Testis (tissue), 3 donors: ENCODE results near the gene BCL6. TPM values are rescaled to one million over a fixed set of nuclear protein-coding genes. Genes with fewer than 3 reads are reported as not detected.

Source experiments
- DNase-seq: peaks from one replicate; pipeline ENCODE4 v3.0.0-alpha.2; 2019
- H3K27ac ChIP-seq, 2 donors: fragments of 200-600 bp; sonication (generic); one replicate each; pipeline ENCODE4 v1.5.1; 2019
- H3K27me3 ChIP-seq: fragments of 200-600 bp; sonication (generic); one replicate; pipeline ENCODE4 v1.5.1; 2019
- H3K36me3 ChIP-seq: fragments of 200-600 bp; sonication (generic); one replicate; pipeline ENCODE4 v1.5.1; 2017; ENCODE audit warnings: low read depth; ENCODE audit errors: missing control alignments
- H3K4me1 ChIP-seq: fragments of 200-600 bp; sonication (generic); one replicate; pipeline ENCODE4 v1.5.1; 2019
- H3K4me3 ChIP-seq, 2 donors: fragments of 200-600 bp; sonication (generic); one replicate each; pipeline ENCODE4 v1.5.1; 2017 to 2019
- H3K9me3 ChIP-seq: fragments of 200-600 bp; sonication (generic); one replicate; pipeline ENCODE4 v1.5.1; 2017
- CTCF ChIP-seq, 3 experiments: fragments of 450-650 bp in 2 of 3; fragments of 200-600 bp in 1 of 3; sonication (generic) in 1 of 3; IDR thresholded peaks; one replicate each; pipeline ENCODE4 v1.5.1; 2016 to 2019; ENCODE audit warnings: antibody characterized with exemption in 3 of 3, mild to moderate bottlenecking in 2 of 3, moderate library complexity in 1 of 3
- POLR2A ChIP-seq: fragments of 450-650 bp; IDR thresholded peaks from one replicate; pipeline ENCODE4 v1.6.1; 2017; ENCODE audit warnings: antibody characterized with exemption, mild to moderate bottlenecking, moderate library complexity
- WGBS, 2 donors: methylation state at CpG; one replicate each; pipeline ENCODE4 v1.1.5; 2018; 5-methylcytosine and 5-hydroxymethylcytosine counted together
- intact Hi-C: fragments of 100-400 bp; cut with DNase I; formaldehyde crosslinking; loops from one replicate; pipeline ENCODE4 v1.15.1; 2023; ENCODE audit warnings: low total_unique reads
- polyA plus RNA-seq: library from polyadenylated mRNA; stranded (reverse); fragments of 350-450 nt; fragmentation: Illumina TruSeq; extraction: RNeasy Lipid Tissue Mini Kit (QIAGEN cat#74804); gene quantifications from one replicate; pipeline ENCODE4 v1.2.3, GENCODE V29; 2014; ENCODE audit warnings: low read depth, low replicate concordance; ENCODE audit not compliant: insufficient read depth
- total RNA-seq, 2 donors: library from RNA; depleted of rRNA; stranded (reverse); fragments of >200 nt; gene quantifications; one replicate each; pipeline ENCODE4 v1.2.3, GENCODE V29; 2016

Gene BCL6
- total and polyA plus RNA-seq, 3 donors from 2014 or later = 34.5 to 86.6 (median 74.0) TPM

- Histone ChIP-seq H3K9me3 (no peaks in the 10 kb centered on the region), H3K4me3 (no peak overlapping the region), H3K27ac (no peak overlapping the region), H3K4me1 (no peaks in the 10 kb centered on the region), H3K36me3 (no peaks in the 10 kb centered on the region), H3K27me3 (no peaks in the 10 kb centered on the region)
- intact Hi-C loops = no loop called here
- no peak for DNase-seq
- TF ChIP-seq POLR2A = no peak
- TF ChIP-seq CTCF (IDR thresholded peaks at IDR 0.05) = no peak
- WGBS, 2 donors = 71 to 79% methylated on average over 5 to 6 of the region's 6 CpGs
These were observed 25.5 kb downstream of the BCL6 start for GRCh38 chr3:187719628-187720336.

GRCh38 chr3:187718802-187719201, 26.5 kb downstream of the BCL6 start:
- Histone ChIP-seq H3K27me3 (no peaks in the 10 kb centered on the region), H3K4me1 (no peaks in the 10 kb centered on the region), H3K27ac (no peak overlapping the region), H3K4me3 (no peak overlapping the region), H3K9me3 (no peaks in the 10 kb centered on the region), H3K36me3 (no peaks in the 10 kb centered on the region)
- TF ChIP-seq POLR2A (no peak), CTCF (IDR thresholded peaks at IDR 0.05) (no peak)
- intact Hi-C loops = no loop called here
- DNase-seq = no peak
- 89 to 90% methylated on average over 5 of the region's 5 CpGs for WGBS, 2 donors

- WGBS, 2 donors = 64 to 65% methylated on average over 1 of the region's 1 CpG
- no peak for TF ChIP-seq POLR2A
- no peak for TF ChIP-seq CTCF (IDR thresholded peaks at IDR 0.05)
- H3K9me3 ChIP-seq = no peaks in the 10 kb centered on the region
These were observed 27.7 kb downstream of the BCL6 start for GRCh38 chr3:187717572-187717971.

GRCh38 chr3:187714404-187714979, 30.8 kb downstream of the BCL6 start:
- H3K36me3 ChIP-seq = no peaks in the 10 kb centered on the region
- TF ChIP-seq POLR2A (no peak), CTCF (IDR thresholded peaks at IDR 0.05) (peak; percentile 79 to 93 (median 90))
- DNase-seq = peak; percentile 88
- WGBS, 2 donors = 16 to 22% methylated on average over 4 of the region's 4 CpGs
- no peak overlapping the region for H3K4me3 ChIP-seq
- intact Hi-C loops = no loop called here
- H3K4me1 ChIP-seq = no peaks in the 10 kb centered on the region
- no peaks in the 10 kb centered on the region for H3K27me3 ChIP-seq
- H3K9me3 ChIP-seq = no peaks in the 10 kb centered on the region
- H3K27ac ChIP-seq = no peak overlapping the region

More at GRCh38 chr3:187717572-187717971, 27.7 kb downstream of the BCL6 start:
- no peak for DNase-seq
- Histone ChIP-seq H3K36me3 (no peaks in the 10 kb centered on the region), H3K4me3 (no peak overlapping the region), H3K27me3 (no peaks in the 10 kb centered on the region), H3K4me1 (no peaks in the 10 kb centered on the region), H3K27ac (no peak overlapping the region)
- intact Hi-C loops = no loop called here
